H1 (cell line): Measurements from ENCODE around the gene MEGF9. TPM values are rescaled to one million over a fixed set of nuclear protein-coding genes. Genes with fewer than 3 reads are reported as not detected.

ENCODE experiments used
- CTCF ChIA-PET: fragments of 300-600 bp; sonication (Branson Sonifier 250); formaldehyde crosslinking; loops from one replicate; lab custom pipeline; 2021; ENCODE audit not compliant: partially characterized antibody; lab: Charles Lee
- POLR2A ChIA-PET: fragments of 300-600 bp; sonication (Branson Sonifier 250); formaldehyde crosslinking; loops from one replicate; lab custom pipeline; 2021; ENCODE audit warnings: inconsistent platforms; ENCODE audit not compliant: partially characterized antibody; lab: Charles Lee
- DNase-seq, 2 experiments: peaks; one replicate each; pipeline versions ENCODE4 v3.0.0 to v3.0.0-alpha.2; 2010 to 2022; ENCODE audit warnings: low spot score in 2 of 2, low read depth in 1 of 2, mixed read lengths in 1 of 2
- FAIRE-seq: peaks from 2 replicates; lab custom pipeline; 2011; peaks lifted over from hg19 to GRCh38; lab: Jason Lieb, UNC
- H2AFZ ChIP-seq: 2 replicates; pipeline ENCODE4 v1.8.1; 2012; ENCODE audit warnings: low read length, inconsistent platforms
- H2AK5ac ChIP-seq: 2 replicates; pipeline ENCODE4 v1.6.1; 2013; ENCODE audit warnings: low read depth, low read length
- H2BK120ac ChIP-seq: replicated peaks from 2 replicates; pipeline ENCODE3; 2013; ENCODE audit warnings: low read depth, low read length, inconsistent platforms
- H2BK12ac ChIP-seq: 2 replicates; pipeline ENCODE4 v1.6.1; 2013; ENCODE audit warnings: low read depth, low read length
- H2BK15ac ChIP-seq: 2 replicates; pipeline ENCODE4 v1.6.1; 2013; ENCODE audit warnings: low read length
- H2BK20ac ChIP-seq: 2 replicates; pipeline ENCODE4 v1.6.1; 2013; ENCODE audit warnings: low read length
- H2BK5ac ChIP-seq: 2 replicates; pipeline ENCODE4 v1.6.1; 2013; ENCODE audit warnings: low read depth, low read length
- H3K14ac ChIP-seq: 2 replicates; pipeline ENCODE4 v1.6.1; 2013; ENCODE audit warnings: inconsistent platforms; ENCODE audit not compliant: insufficient read length
- H3K18ac ChIP-seq: 2 replicates; pipeline ENCODE4 v1.6.1; 2013; ENCODE audit warnings: low read length; ENCODE audit errors: extremely low read depth
- H3K23ac ChIP-seq: 2 replicates; pipeline ENCODE4 v1.6.1; 2013; ENCODE audit warnings: inconsistent platforms; ENCODE audit not compliant: insufficient read length
- H3K23me2 ChIP-seq: 2 replicates; pipeline ENCODE4 v1.6.1; 2013; ENCODE audit warnings: low read depth, low read length
- H3K27ac ChIP-seq: 2 replicates; pipeline ENCODE4 v1.6.1; 2011; ENCODE audit warnings: low read depth, low read length, inconsistent platforms
- H3K27me3 ChIP-seq, 4 experiments: replicated peaks in 1 of 4; 1 replicate in 1 of 4; 2 replicates in 3 of 4; pipeline versions ENCODE4 v1.6.1 to v1.8.1; 2011 to 2013; ENCODE audit warnings: low read length in 3 of 4, mild to moderate bottlenecking in 3 of 4, inconsistent platforms in 2 of 4, mixed read lengths in 2 of 4, moderate library complexity in 1 of 4; ENCODE audit not compliant: control insufficient read depth in 3 of 4, insufficient read depth in 3 of 4; ENCODE audit errors: extremely low read depth in 1 of 4
- H3K36me3 ChIP-seq, 4 experiments: 2 replicates each; pipeline versions ENCODE4 v1.6.1 to v1.8.1; 2011 to 2013; ENCODE audit warnings: mild to moderate bottlenecking in 4 of 4, low read length in 3 of 4, moderate library complexity in 2 of 4, control low read depth in 1 of 4, inconsistent platforms in 1 of 4; ENCODE audit not compliant: insufficient read depth in 4 of 4, control insufficient read depth in 2 of 4
- H3K4ac ChIP-seq: replicated peaks from 2 replicates; pipeline ENCODE3; 2013; ENCODE audit warnings: low read length, low read depth, mixed read lengths, inconsistent platforms; ENCODE audit not compliant: insufficient read length
- H3K4me1 ChIP-seq, 4 experiments: replicated peaks in 1 of 4; 1 replicate in 1 of 4; 2 replicates in 3 of 4; pipeline versions ENCODE4 v1.6.1 to v1.8.1; 2011 to 2013; ENCODE audit warnings: low read length in 3 of 4, inconsistent platforms in 2 of 4, mixed read lengths in 1 of 4; ENCODE audit not compliant: insufficient read depth in 4 of 4, control insufficient read depth in 3 of 4
- H3K4me2 ChIP-seq, 2 experiments: 2 replicates each; pipeline versions ENCODE4 v1.6.1 to v1.8.1; 2011 to 2013; ENCODE audit warnings: low read depth in 2 of 2, low read length in 2 of 2, control low read depth in 1 of 2, inconsistent platforms in 1 of 2, mild to moderate bottlenecking in 1 of 2; ENCODE audit not compliant: insufficient read depth in 1 of 2
- H3K4me3 ChIP-seq, 4 experiments: fragments of 200-600, 300-600 bp in 1 of 4; sonication (generic), shearing (Covaris generic), sonication (Bioruptor Twin) in 1 of 4; 2 replicates each; pipeline versions ENCODE4 v1.5.1 to v1.8.1; 2011 to 2016; ENCODE audit warnings: low read length in 4 of 4, low read depth in 3 of 4, control low read depth in 2 of 4, inconsistent platforms in 2 of 4, mild to moderate bottlenecking in 2 of 4, mixed read lengths in 1 of 4, moderate library complexity in 1 of 4; ENCODE audit not compliant: insufficient read depth in 2 of 4; ENCODE audit errors: extremely low read depth in 1 of 4
- H3K56ac ChIP-seq: replicated peaks from 2 replicates; pipeline ENCODE3; 2013; ENCODE audit warnings: low read depth, mild to moderate bottlenecking, mixed read lengths, low read length, inconsistent platforms; ENCODE audit not compliant: insufficient read length
- H3K79me1 ChIP-seq: 2 replicates; pipeline ENCODE4 v1.6.1; 2013; ENCODE audit warnings: low read depth, low read length, control low read depth
- H3K79me2 ChIP-seq, 2 experiments: 2 replicates each; pipeline versions ENCODE4 v1.6.1 to v1.8.1; 2012 to 2013; ENCODE audit warnings: low read length in 2 of 2, mild to moderate bottlenecking in 2 of 2, inconsistent platforms in 1 of 2; ENCODE audit not compliant: insufficient read depth in 2 of 2, control insufficient read depth in 1 of 2
- H3K9ac ChIP-seq, 4 experiments: replicated peaks in 1 of 4; 1 replicate in 1 of 4; 2 replicates in 3 of 4; pipeline versions ENCODE4 v1.6.1 to v1.8.1; 2011 to 2013; ENCODE audit warnings: low read depth in 3 of 4, low read length in 3 of 4, control low read depth in 2 of 4, mild to moderate bottlenecking in 2 of 4, moderate library complexity in 2 of 4, inconsistent platforms in 1 of 4; ENCODE audit errors: extremely low read depth in 1 of 4
- H3K9me3 ChIP-seq, 2 experiments: 2 replicates each; pipeline versions ENCODE4 v1.6.1 to v1.8.1; 2012 to 2013; ENCODE audit warnings: mild to moderate bottlenecking in 2 of 2, moderate library complexity in 2 of 2, control low read depth in 1 of 2, inconsistent platforms in 1 of 2, low read depth in 1 of 2, low read length in 1 of 2, mixed read lengths in 1 of 2; ENCODE audit not compliant: insufficient read depth in 2 of 2
- H4K20me1 ChIP-seq, 2 experiments: replicated peaks in 1 of 2; 2 replicates each; pipeline versions ENCODE3 to v1.8.1; 2011 to 2013; ENCODE audit warnings: inconsistent platforms in 2 of 2, low read length in 2 of 2, mild to moderate bottlenecking in 1 of 2; ENCODE audit not compliant: insufficient read depth in 2 of 2, control insufficient read depth in 1 of 2
- H4K5ac ChIP-seq: 2 replicates; pipeline ENCODE4 v1.6.1; 2013; ENCODE audit warnings: low read length, low read depth, mixed read lengths, inconsistent platforms; ENCODE audit not compliant: insufficient read length
- H4K8ac ChIP-seq: 2 replicates; pipeline ENCODE4 v1.8.0; 2013; ENCODE audit warnings: mild to moderate bottlenecking, moderate library complexity, low read length, inconsistent platforms; ENCODE audit not compliant: insufficient read depth; ENCODE audit errors: extremely low read depth
- H4K91ac ChIP-seq: replicated peaks from 2 replicates; pipeline ENCODE3; 2013; ENCODE audit warnings: low read length, mixed read lengths, inconsistent platforms; ENCODE audit not compliant: insufficient read length
- YY1 ChIP-seq: IDR thresholded peaks from 2 replicates; pipeline ENCODE4 v1.6.1; 2011; ENCODE audit warnings: low read depth, mild to moderate bottlenecking, low read length
- WGBS, 2 experiments: shearing (Covaris generic) in 1 of 2; methylation state at CpG; one replicate each; pipeline versions ENCODE4 v1.1.6 to v1.1.7; 2013 to 2015; ENCODE audit warnings: low lambda C conversion rate in 2 of 2, mixed read lengths in 2 of 2, inconsistent platforms in 1 of 2, low coverage in 1 of 2, missing lambda C conversion rate in 1 of 2; ENCODE audit not compliant: insufficient replicate concordance in 2 of 2, insufficient coverage in 1 of 2, insufficient read length in 1 of 2; ENCODE audit errors: extremely low coverage in 1 of 2, missing lambda C conversion rate in 1 of 2; 5-methylcytosine and 5-hydroxymethylcytosine counted together
- polyA plus RNA-seq, 7 experiments: library from polyadenylated mRNA; depleted of rRNA in 3 of 7; stranded (reverse) in 5 of 7; unstranded in 2 of 7; fragments of >200 nt in 5 of 7; fragments of 200-250 nt in 2 of 7; gene quantifications; 1 replicate in 5 of 7; 2 replicates in 1 of 7; 4 replicates in 1 of 7; pipeline versions ENCODE4 v1.2.1 to v1.2.3, GENCODE V29; 2011 to 2013; ENCODE audit warnings: missing spikeins in 2 of 7, mixed read lengths in 2 of 7
- total RNA-seq: library from RNA; stranded (reverse); fragmentation: NEBNext Ultra II Directional; extraction: Animal tissue kit (Norgen Biotek cat#: 25700); gene quantifications from 2 replicates; pipeline ENCODE4 v1.2.1, GENCODE V29; 2021
- TF ChIP-seq, protein P1 (sequence below): IDR thresholded peaks from 2 replicates; pipeline ENCODE4 v1.6.1; 2011; ENCODE audit warnings: low read length, improper control_type of control experiment

MEGF9 gene
- total and polyA plus RNA-seq, 2 of the 8 experiments (the other 6 are each of a cell fraction or from before 2014, with no cell fraction given): 0.45 to 1.8 TPM

DNA sequence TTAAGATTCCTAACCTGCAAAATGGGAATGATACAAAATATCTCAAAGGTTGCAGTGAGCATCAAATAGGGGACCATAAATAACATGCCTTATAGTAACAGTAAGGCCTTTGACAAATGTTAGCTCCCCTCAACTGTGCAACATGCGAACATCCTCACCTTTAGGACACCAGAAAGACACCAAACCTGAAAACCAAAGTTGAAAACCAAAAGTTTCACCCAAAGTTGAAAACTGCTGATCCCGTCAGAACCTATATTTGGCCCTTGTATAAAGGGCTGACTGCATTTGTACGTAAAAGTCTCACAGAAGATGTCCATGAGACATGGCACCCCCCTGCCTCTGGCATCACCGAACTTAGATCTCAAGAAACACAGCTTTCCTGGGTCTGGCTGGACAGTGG, 146.4 kb downstream of the MEGF9 start:
- no peak overlapping the region for H3K23ac ChIP-seq
- H2AFZ ChIP-seq: no peak overlapping the region
- H3K18ac ChIP-seq: no peak overlapping the region
- H3K79me2 ChIP-seq: peaks cover 0 to 22% of the 10 kb centered on the region in 2 experiments; a peak in 2 of 4 replicates
- no peak overlapping the region for H2BK12ac ChIP-seq
- H4K8ac ChIP-seq: no peak overlapping the region
- no peak overlapping the region for H2AK5ac ChIP-seq
- no peak overlapping the region for H3K4me2 ChIP-seq
- DNase-seq (no peak), FAIRE-seq (no peak)
- no peak overlapping the region for H3K4ac ChIP-seq
- H2BK15ac ChIP-seq: no peak overlapping the region
- no peaks in the 10 kb centered on the region for H3K9me3 ChIP-seq
- H3K4me1 ChIP-seq: no peaks in the 10 kb centered on the region
- no peak overlapping the region for H2BK5ac ChIP-seq
- peaks cover 0 to 15% of the 10 kb centered on the region in 2 experiments for H4K20me1 ChIP-seq
- H3K56ac ChIP-seq: no peak overlapping the region
- no peak for TF ChIP-seq YY1
- TF ChIP-seq, protein P1, sequence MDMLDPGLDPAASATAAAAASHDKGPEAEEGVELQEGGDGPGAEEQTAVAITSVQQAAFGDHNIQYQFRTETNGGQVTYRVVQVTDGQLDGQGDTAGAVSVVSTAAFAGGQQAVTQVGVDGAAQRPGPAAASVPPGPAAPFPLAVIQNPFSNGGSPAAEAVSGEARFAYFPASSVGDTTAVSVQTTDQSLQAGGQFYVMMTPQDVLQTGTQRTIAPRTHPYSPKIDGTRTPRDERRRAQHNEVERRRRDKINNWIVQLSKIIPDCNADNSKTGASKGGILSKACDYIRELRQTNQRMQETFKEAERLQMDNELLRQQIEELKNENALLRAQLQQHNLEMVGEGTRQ: no peak
- TF ChIP-seq, all 59 proteins: peak for 0
- Histone ChIP-seq H3K23me2 (no peaks in the 10 kb centered on the region), H2BK120ac (no peak overlapping the region), H3K4me3 (no peak overlapping the region), H3K9ac (no peak overlapping the region), H2BK20ac (no peak overlapping the region), H3K79me1 (peaks cover 9% of the 10 kb centered on the region), H4K91ac (no peak overlapping the region), H3K27me3 (no peaks in the 10 kb centered on the region), H3K14ac (no peak overlapping the region), H3K27ac (no peak overlapping the region), H3K36me3 (peaks cover 22 to 75% (median 40%) of the 10 kb centered on the region in 4 experiments; a peak in 7 of 8 replicates), H4K5ac (no peak overlapping the region)
- ChIA-PET CTCF (no interaction called here), POLR2A (no interaction called here)
- 94% methylated on average over 4 of the region's 4 CpGs; no CpG with 5 or more reads in 1 of the 2 experiments for WGBS, 2 experiments
